Liver (tissue), 9 donors: ENCODE measurements around the gene TLE1. TPM values are rescaled to one million over a fixed set of nuclear protein-coding genes. Genes with fewer than 3 reads are reported as not detected.
A peak's percentile ranks its signal among the peaks of the same experiment; 100 is the strongest.

ENCODE experiments used
- DNase-seq: peaks from one replicate; pipeline ENCODE4 v3.0.0-alpha.2; 2017; ENCODE audit warnings: low spot score
- H3K27ac ChIP-seq, 2 donors: one replicate each; pipeline ENCODE4 v1.7.0; 2013; ENCODE audit warnings: inconsistent platforms in 2 of 2, low read length in 2 of 2, control low read depth in 1 of 2, low read depth in 1 of 2, mild to moderate bottlenecking in 1 of 2
- H3K27me3 ChIP-seq, 4 donors: one replicate each; pipeline versions ENCODE4 v1.6.1 to v1.7.0; 2013; ENCODE audit warnings: low read length in 3 of 4, inconsistent platforms in 1 of 4, mild to moderate bottlenecking in 1 of 4, moderate library complexity in 1 of 4; ENCODE audit not compliant: control insufficient read depth in 4 of 4, insufficient read depth in 4 of 4
- H3K36me3 ChIP-seq, 4 donors: one replicate each; pipeline versions ENCODE4 v1.6.1 to v1.7.0; 2013; ENCODE audit warnings: low read length in 3 of 4, mild to moderate bottlenecking in 3 of 4, low read depth in 1 of 4, moderate library complexity in 1 of 4; ENCODE audit not compliant: control insufficient read depth in 4 of 4, insufficient read depth in 3 of 4
- H3K4me1 ChIP-seq, 4 donors: one replicate each; pipeline versions ENCODE4 v1.6.1 to v1.7.0; 2013; ENCODE audit warnings: low read length in 3 of 4, mild to moderate bottlenecking in 3 of 4, moderate library complexity in 1 of 4; ENCODE audit not compliant: control insufficient read depth in 4 of 4, insufficient read depth in 4 of 4
- H3K4me3 ChIP-seq, 3 donors: one replicate each; pipeline versions ENCODE4 v1.6.1 to v1.7.0; 2013; ENCODE audit warnings: low read length in 3 of 3, control low read depth in 1 of 3, low read depth in 1 of 3, mild to moderate bottlenecking in 1 of 3
- H3K9ac ChIP-seq, 2 donors: one replicate each; pipeline ENCODE4 v1.7.0; 2013; ENCODE audit warnings: low read length in 2 of 2, mild to moderate bottlenecking in 2 of 2, moderate library complexity in 2 of 2, control low read depth in 1 of 2, low read depth in 1 of 2
- H3K9me3 ChIP-seq, 4 donors: one replicate each; pipeline versions ENCODE4 v1.6.1 to v1.7.0; 2013; ENCODE audit warnings: low read length in 3 of 4; ENCODE audit not compliant: control insufficient read depth in 4 of 4
- ATF3 ChIP-seq: IDR thresholded peaks from 2 replicates; pipeline ENCODE4 v1.6.1; 2016; ENCODE audit warnings: antibody characterized with exemption
- EGR1 ChIP-seq, 2 donors: IDR thresholded peaks; 2 replicates each; pipeline ENCODE4 v1.6.1; 2016 to 2018; ENCODE audit warnings: antibody characterized with exemption in 2 of 2, low read depth in 2 of 2
- FOXA1 ChIP-seq: IDR thresholded peaks from 2 replicates; pipeline ENCODE4 v1.6.1; 2016; ENCODE audit warnings: antibody characterized with exemption
- FOXA2 ChIP-seq: IDR thresholded peaks from 2 replicates; pipeline ENCODE4 v1.6.1; 2016; ENCODE audit warnings: antibody characterized with exemption
- GABPA ChIP-seq, 2 donors: IDR thresholded peaks in 1 of 2; conservative IDR thresholded peaks in 1 of 2; 2 replicates each; pipeline ENCODE4 v1.6.1; 2016; ENCODE audit warnings: antibody characterized with exemption in 2 of 2, mild to moderate bottlenecking in 1 of 2, moderate library complexity in 1 of 2
- HNF4A ChIP-seq, 2 donors: conservative IDR thresholded peaks; 2 replicates each; pipeline ENCODE4 v1.6.1; 2016; ENCODE audit warnings: antibody characterized with exemption in 2 of 2, mild to moderate bottlenecking in 2 of 2
- HNF4G ChIP-seq: IDR thresholded peaks from 2 replicates; pipeline ENCODE4 v1.6.1; 2016; ENCODE audit warnings: antibody characterized with exemption
- NR2F2 ChIP-seq: IDR thresholded peaks from 2 replicates; pipeline ENCODE4 v1.6.1; 2016; ENCODE audit warnings: antibody characterized with exemption
- RAD21 ChIP-seq, 2 donors: IDR thresholded peaks; 2 replicates each; pipeline ENCODE4 v1.6.1; 2016; ENCODE audit warnings: antibody characterized with exemption in 2 of 2, mild to moderate bottlenecking in 2 of 2
- RXRA ChIP-seq, 2 donors: IDR thresholded peaks; 2 replicates each; pipeline ENCODE4 v1.6.1; 2017 to 2018; ENCODE audit warnings: antibody characterized with exemption in 2 of 2, mild to moderate bottlenecking in 1 of 2
- SP1 ChIP-seq: IDR thresholded peaks from 2 replicates; pipeline ENCODE4 v1.6.1; 2018; ENCODE audit warnings: antibody characterized with exemption, mild to moderate bottlenecking
- TAF1 ChIP-seq: conservative IDR thresholded peaks from 2 replicates; pipeline ENCODE4 v1.6.1; 2016; ENCODE audit warnings: antibody characterized with exemption, mild to moderate bottlenecking
- YY1 ChIP-seq: IDR thresholded peaks from 2 replicates; pipeline ENCODE4 v1.6.1; 2016; ENCODE audit warnings: antibody characterized with exemption, mild to moderate bottlenecking
- WGBS: extraction: QIAGEN DNeasy Blood & Tissue Kit; methylation state at CpG from one replicate; pipeline ENCODE4 v1.1.7; 2013; 5-methylcytosine and 5-hydroxymethylcytosine counted together
- polyA plus RNA-seq, 2 donors: library from polyadenylated mRNA; stranded (reverse) in 1 of 2; unstranded in 1 of 2; fragments of 200-250 nt in 1 of 2; fragments of >200 nt in 1 of 2; fragmentation: Nextera tagmentation in 1 of 2; extraction: Ambion mirVana in 1 of 2; gene quantifications; one replicate each; pipeline versions ENCODE4 v1.2.1 to v1.2.3, GENCODE V29; 2013 to 2015
- total RNA-seq, 2 donors: library from RNA; depleted of rRNA; stranded (reverse); fragments of >200 nt; gene quantifications; one replicate each; pipeline ENCODE4 v1.2.3, GENCODE V29; 2014
- TF ChIP-seq, protein P1 (sequence below): IDR thresholded peaks from 2 replicates; pipeline ENCODE4 v1.6.1; 2016; ENCODE audit warnings: antibody characterized with exemption
- TF ChIP-seq, protein P2 (sequence below): IDR thresholded peaks from 2 replicates; pipeline ENCODE4 v1.6.1; 2016; ENCODE audit warnings: antibody characterized with exemption, mild to moderate bottlenecking
- TF ChIP-seq, protein P3 (sequence below): fragments of 150-350 bp; IDR thresholded peaks from 2 replicates; pipeline ENCODE4 v1.5.1; 2017; ENCODE audit warnings: improper control_type of control experiment, low read depth, low read length; ENCODE audit not compliant: missing input control
- donor health status: healthy.
- donor health status: healthy.
- donor health status: healthy.
- donor health status: healthy.
- donor health status: healthy.

The TLE1 gene
- total and polyA plus RNA-seq, 4 donors, result 25.2 to 45.4 (median 25.7) TPM

DNA sequence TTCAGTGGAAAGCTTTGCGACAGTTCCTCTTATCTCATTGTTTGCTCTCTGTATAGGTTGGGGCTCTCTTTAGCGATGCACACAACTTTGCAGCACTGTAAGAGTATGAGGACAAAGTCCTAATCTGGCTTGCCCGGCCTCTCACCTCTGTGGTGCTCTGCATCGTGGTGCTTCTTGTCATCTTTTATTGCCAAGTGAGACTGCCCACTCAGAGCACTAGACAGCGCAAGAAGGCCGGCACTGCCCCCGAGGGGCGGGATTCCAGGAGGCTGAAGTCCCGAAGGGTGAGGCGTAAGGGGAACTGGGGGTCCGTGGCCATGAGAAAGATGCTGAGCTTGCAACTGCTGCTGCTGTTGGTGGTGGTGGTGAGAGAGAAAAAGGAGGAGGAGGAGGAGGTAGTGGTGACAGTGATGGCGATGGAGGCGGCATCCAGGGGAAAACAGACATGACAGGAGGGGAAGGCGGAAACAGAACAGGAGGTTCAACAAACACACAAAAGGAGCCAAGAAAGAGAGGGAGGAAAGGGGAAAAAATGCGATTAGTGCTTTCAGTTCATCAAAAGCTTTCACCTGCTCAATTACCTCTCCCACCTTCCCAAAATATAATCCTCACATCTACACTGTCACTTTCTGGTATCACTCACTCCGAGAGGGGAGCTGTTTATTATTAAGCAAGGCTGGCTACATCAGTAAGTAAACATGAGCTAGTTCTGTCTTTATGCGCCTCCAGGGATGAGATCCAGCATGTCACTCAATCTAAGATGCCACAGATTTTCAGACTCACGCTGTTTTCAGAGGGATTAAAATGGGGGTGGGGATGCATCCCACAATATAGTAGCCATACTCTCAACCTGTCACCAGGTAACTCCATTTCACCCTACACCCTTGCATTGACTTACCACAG is 55.1 kb downstream of the TLE1 start:
- Histone ChIP-seq H3K4me1 (peaks cover 4 to 36% (median 19%) of the 10 kb centered on the region in 4 donors), H3K9ac (no peak overlapping the region), H3K9me3 (no peaks in the 10 kb centered on the region), H3K27ac (no peak overlapping the region), H3K27me3 (no peaks in the 10 kb centered on the region), H3K4me3 (no peak overlapping the region), H3K36me3 (peaks cover 2 to 13% (median 10%) of the 10 kb centered on the region in 4 donors)
- DNase-seq, result no peak
- WGBS, result 71% methylated on average over 18 of the region's 18 CpGs
- no peak for TF ChIP-seq RXRA (IDR thresholded peaks at IDR 0.05)
- no peak for TF ChIP-seq EGR1 (IDR thresholded peaks at IDR 0.05; ENCODE audit: low read depth in 2 of 2)
- peak in 1 of 2 donors; percentile 22 for TF ChIP-seq RAD21 (IDR thresholded peaks at IDR 0.05)
- TF ChIP-seq FOXA1, result no peak
- TF ChIP-seq FOXA2, result peak; percentile 74
- no peak for TF ChIP-seq HNF4A (conservative IDR thresholded peaks at IDR 0.05)

GRCh38 chr9:81632599-81632998 is 56.7 kb downstream of the TLE1 start:
- no peak overlapping the region for H3K9ac ChIP-seq
- H3K27ac ChIP-seq, result no peak overlapping the region
- H3K36me3 ChIP-seq, result peaks cover 2 to 17% (median 10%) of the 10 kb centered on the region in 4 donors
- TF ChIP-seq, protein P1, sequence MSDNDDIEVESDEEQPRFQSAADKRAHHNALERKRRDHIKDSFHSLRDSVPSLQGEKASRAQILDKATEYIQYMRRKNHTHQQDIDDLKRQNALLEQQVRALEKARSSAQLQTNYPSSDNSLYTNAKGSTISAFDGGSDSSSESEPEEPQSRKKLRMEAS, result no peak
- TF ChIP-seq FOXA2, result no peak
- no peak for TF ChIP-seq SP1
- no peak for TF ChIP-seq TAF1
- no peak for TF ChIP-seq ATF3
- TF ChIP-seq NR2F2, result no peak
- no peak for TF ChIP-seq HNF4A (conservative IDR thresholded peaks at IDR 0.05)
- TF ChIP-seq RAD21 (IDR thresholded peaks at IDR 0.05), result no peak
- H3K4me1 ChIP-seq, result peaks cover 4 to 31% (median 19%) of the 10 kb centered on the region in 4 donors
- H3K27me3 ChIP-seq, result no peaks in the 10 kb centered on the region
- H3K4me3 ChIP-seq, result no peak overlapping the region
- no peaks in the 10 kb centered on the region for H3K9me3 ChIP-seq
- 100% methylated on average over 1 of the region's 1 CpG for WGBS
- no peak for DNase-seq

- Histone ChIP-seq H3K36me3 (peaks cover 2 to 17% (median 10%) of the 10 kb centered on the region in 4 donors), H3K27ac (no peak overlapping the region), H3K9ac (no peak overlapping the region), H3K27me3 (no peaks in the 10 kb centered on the region), H3K9me3 (no peaks in the 10 kb centered on the region), H3K4me1 (peaks cover 4 to 27% (median 16%) of the 10 kb centered on the region in 4 donors), H3K4me3 (no peak overlapping the region)
- DNase-seq, result no peak
- TF ChIP-seq, protein P2, sequence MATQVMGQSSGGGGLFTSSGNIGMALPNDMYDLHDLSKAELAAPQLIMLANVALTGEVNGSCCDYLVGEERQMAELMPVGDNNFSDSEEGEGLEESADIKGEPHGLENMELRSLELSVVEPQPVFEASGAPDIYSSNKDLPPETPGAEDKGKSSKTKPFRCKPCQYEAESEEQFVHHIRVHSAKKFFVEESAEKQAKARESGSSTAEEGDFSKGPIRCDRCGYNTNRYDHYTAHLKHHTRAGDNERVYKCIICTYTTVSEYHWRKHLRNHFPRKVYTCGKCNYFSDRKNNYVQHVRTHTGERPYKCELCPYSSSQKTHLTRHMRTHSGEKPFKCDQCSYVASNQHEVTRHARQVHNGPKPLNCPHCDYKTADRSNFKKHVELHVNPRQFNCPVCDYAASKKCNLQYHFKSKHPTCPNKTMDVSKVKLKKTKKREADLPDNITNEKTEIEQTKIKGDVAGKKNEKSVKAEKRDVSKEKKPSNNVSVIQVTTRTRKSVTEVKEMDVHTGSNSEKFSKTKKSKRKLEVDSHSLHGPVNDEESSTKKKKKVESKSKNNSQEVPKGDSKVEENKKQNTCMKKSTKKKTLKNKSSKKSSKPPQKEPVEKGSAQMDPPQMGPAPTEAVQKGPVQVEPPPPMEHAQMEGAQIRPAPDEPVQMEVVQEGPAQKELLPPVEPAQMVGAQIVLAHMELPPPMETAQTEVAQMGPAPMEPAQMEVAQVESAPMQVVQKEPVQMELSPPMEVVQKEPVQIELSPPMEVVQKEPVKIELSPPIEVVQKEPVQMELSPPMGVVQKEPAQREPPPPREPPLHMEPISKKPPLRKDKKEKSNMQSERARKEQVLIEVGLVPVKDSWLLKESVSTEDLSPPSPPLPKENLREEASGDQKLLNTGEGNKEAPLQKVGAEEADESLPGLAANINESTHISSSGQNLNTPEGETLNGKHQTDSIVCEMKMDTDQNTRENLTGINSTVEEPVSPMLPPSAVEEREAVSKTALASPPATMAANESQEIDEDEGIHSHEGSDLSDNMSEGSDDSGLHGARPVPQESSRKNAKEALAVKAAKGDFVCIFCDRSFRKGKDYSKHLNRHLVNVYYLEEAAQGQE, result no peak
- no peak for TF ChIP-seq HNF4G
- no peak for TF ChIP-seq RXRA (IDR thresholded peaks at IDR 0.05)
- TF ChIP-seq GABPA (IDR thresholded peaks at IDR 0.05 in 1 of 2, conservative IDR thresholded peaks at IDR 0.05 in 1 of 2), result no peak
- no peak for TF ChIP-seq YY1
- TF ChIP-seq, protein P3, sequence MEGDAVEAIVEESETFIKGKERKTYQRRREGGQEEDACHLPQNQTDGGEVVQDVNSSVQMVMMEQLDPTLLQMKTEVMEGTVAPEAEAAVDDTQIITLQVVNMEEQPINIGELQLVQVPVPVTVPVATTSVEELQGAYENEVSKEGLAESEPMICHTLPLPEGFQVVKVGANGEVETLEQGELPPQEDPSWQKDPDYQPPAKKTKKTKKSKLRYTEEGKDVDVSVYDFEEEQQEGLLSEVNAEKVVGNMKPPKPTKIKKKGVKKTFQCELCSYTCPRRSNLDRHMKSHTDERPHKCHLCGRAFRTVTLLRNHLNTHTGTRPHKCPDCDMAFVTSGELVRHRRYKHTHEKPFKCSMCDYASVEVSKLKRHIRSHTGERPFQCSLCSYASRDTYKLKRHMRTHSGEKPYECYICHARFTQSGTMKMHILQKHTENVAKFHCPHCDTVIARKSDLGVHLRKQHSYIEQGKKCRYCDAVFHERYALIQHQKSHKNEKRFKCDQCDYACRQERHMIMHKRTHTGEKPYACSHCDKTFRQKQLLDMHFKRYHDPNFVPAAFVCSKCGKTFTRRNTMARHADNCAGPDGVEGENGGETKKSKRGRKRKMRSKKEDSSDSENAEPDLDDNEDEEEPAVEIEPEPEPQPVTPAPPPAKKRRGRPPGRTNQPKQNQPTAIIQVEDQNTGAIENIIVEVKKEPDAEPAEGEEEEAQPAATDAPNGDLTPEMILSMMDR, result no peak
- TF ChIP-seq, protein P1, result no peak
- no peak for TF ChIP-seq FOXA1
- WGBS, result 93% methylated on average over 7 of the region's 7 CpGs
These were observed 58.1 kb downstream of the TLE1 start for GRCh38 chr9:81631218-81631745.
